Activated CD8-positive, alpha-beta memory T cell treated with anti-CD3 and anti-CD28 coated beads, Interleukin-2, amount 50 U/mL, for 1 hour (primary cell): Measurements from ENCODE around the gene WDR7.

ENCODE experiments used
- DNase-seq: peaks from one replicate; pipeline ENCODE4 v3.0.0-alpha.2; 2020; ENCODE audit errors: extremely low read depth

The WDR7 gene

DNA sequence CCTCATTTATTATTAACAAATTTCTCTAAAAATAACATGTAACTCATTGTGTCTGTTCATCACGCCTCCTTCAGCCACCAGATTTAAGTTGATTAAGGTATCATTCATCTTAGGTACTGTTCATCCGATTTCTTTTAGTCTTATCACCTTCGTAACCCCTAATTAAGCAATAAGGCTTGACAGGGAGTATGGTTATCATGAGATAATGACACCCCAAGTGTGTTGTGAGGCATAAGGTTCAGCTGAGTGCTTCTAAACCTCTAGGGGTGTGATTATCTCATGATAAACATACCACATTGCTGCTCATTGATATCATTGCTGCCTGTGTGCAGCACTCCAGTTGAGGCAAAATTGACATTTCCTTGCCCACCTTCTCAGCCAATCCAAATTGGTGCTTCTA, 336.9 kb downstream of the WDR7 start:
- no peak for DNase-seq

DNA sequence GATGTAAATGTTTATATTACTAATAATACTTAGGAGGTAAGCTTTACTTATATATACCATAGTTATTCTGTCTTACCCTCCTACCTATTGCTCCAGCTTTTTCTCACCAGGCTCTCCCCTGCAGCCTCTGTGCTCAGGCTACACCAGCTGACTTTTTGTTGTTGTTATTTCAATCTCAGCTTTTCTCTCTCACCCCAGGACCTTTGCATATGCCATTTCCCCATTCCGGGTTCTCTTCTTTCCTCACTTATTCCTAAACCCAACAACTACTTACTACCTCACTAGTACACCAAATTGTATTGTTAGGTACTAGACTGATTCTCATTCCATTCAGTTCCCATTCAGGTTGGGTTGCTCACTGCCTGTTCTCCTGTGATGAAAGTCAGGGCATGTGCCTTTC, 339.5 kb downstream of the WDR7 start:
- no peak for DNase-seq

DNA sequence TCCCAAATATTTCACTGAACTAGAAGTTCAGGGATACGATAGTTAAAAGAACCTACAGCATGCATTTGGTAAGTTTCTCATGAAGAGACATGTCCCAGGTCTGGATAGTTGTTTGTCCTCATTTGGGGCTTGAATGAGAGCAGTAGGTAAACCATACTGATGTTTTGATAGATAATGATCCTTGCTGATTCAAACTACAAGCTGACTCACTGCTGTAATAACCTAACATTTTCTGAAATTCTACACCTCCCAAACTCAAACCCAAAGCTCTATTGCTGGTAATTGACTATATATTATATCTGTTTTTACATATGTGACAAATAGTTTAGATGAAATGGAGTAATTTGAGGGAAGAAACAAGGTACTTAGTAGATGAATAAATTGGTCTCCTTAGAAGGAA, 341.6 kb downstream of the WDR7 start:
- no peak for DNase-seq

DNA sequence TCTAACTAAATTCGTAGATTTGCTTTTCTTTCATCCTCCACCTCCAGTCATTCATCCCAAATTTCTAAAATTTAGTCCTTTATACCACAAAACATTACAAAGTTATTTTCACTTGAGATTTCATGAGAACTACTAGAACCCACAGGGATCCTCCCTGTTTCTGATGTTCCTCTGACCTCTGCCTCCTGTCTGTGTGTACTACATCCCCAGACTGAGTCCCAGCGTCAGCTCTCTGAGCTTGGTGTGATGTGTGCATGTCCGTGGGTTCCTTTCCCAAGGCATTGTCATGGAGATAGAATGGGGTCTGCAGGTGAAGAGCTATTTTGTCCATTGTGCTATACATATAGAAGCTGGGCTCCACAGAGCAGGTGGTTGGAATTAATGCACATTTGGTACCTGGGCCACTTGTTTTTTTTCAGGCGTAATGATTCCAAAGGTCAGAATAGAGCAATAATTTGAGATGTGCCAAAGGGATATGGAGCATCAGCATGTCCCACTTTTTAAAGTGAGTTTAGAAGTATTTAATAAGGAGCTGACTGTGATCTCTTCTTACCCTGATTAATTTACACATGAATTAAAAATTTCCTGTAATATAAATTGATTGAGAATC, 344.5 kb downstream of the WDR7 start:
- DNase-seq = no peak

DNA sequence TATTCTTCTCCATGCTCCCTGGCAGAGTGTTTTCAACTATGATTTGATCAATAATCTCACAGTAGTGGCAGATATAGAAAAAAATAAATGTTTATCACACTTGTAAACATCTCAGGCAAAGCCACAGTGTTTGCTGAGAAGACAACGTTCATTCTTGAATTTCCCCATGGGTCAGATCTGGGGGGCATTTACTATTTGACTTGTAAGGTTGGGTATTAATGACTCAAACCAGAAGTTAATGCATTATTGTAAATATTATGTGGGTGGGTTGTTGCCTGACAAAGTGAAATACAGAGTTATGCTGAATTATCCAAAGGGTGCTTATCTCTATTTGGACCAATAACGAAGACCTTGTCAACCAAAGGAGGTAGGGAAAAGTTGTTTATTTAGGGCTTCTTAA, 346.0 kb downstream of the WDR7 start:
- DNase-seq = no peak

DNA sequence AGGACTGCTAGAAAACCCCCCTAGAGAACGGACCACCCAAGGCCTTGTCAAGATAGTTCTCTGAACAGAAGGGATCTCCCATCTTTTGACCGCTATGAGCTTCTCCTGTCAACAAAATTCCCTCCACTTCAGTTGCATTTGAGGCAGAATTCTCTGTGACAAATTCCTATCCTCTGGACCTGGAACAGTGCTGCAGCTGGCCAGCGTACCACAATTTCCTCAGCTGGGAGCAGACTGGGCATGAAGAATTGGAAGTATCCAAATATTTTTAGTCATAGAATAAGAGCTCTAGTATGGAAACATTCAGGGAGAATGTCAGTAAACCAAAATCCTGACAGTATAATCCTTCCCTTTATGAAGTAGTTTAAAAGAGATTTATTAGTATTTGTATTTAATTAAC, 348.7 kb downstream of the WDR7 start:
- no peak for DNase-seq

DNA sequence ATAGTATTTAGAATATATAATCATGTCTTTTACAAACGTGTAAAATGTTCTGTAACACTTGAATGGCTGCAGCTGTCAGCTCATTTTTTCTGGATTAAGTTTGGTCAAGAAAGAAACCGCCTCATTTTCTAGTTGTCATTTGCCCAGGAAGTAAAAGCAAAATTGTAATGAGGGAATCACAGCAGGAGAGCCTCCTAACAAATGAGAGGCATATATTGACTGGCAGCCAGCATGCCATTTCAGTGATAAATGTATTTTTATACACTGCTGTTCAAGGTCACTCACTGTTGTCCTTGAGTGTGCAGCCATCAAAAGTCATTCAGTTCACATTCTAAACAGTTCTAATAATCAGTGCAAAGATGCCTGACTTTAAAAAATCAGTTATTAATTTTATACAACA, 351.5 kb downstream of the WDR7 start:
- DNase-seq = no peak

DNA sequence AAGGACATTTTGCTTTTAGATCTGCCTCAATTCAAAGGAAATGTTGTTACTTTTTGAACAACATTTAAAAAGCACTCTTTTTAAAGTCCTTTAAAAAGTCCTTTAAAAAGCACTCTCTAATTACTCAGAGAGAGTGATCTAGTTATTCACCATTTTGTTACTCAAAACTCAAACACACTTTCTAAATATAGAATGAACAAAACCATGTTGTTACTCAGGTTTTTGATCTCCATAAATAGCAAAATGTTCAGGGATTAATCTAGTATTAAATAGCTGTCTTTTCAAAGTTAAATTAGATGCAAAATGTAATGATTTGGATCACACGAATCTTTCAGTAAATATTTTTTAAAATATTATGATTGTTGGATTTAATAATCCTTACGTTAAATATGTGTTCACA, 352.2 kb downstream of the WDR7 start:
- DNase-seq = no peak

DNA sequence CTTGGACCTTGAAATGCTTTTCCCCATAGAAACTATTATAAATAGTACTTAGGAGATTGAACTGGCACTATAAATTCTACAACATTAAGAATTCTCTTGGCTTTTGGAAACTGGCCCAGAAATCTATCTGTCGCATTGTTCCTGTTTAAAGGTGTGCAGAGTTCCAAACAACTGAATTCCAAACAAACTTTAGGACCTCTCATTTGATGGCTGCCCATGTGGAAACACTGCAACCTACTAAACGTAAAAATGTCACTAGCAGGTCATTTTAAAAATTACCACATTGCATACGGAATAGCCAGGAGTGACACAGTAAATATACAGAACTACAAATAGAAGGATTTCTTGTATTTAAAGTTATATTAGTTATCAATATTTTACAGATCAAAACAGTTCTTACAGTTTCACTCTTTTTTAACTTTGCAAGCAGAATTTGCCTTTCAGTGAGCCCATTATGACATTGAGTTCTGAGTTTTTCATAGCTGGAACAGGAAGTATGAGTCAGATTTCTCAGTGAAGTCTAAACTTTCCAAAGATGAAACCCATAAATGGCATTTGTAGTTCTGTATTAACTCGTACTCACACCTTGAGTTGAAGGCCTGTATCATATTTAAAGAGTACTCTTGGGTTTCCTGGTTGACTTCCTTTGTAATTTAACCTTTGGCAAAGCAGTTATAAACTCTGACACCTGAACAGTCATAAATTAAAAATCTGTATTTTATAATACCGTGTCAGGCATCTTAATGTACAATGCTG, 353.4 kb downstream of the WDR7 start:
- no peak for DNase-seq

DNA sequence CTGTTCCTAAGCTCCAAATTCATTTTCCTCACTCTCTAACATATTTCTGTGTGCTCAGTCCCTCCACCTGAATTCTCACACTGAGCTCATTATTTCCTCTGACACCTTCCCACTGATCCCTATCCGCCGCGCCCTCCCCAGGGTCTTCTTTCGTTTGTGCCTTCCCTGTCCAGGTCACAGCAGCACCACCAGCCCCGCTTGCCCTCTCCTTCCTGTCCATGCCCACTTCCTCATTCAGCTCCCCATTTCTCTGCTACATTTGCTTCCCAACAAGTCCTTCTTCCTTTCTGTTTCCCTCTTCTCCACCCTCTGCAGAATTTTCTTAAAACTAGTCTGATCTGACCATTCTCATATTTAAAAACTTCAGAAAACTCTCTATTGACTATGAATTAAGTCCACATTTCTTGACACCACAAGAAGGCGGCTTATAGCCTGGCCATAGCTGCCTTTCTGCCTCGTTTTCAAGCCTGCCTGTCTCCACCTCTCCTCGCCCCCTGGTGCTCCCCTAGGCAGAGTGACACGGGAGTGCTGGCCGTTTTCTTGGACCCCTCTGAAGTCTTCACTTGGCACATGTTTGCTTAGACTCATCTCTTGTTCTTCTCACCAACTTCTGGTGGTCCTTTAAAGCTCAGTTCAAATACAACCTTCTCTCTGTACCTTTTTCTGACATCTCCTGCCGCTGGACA, 357.0 kb downstream of the WDR7 start:
- DNase-seq = no peak

DNA sequence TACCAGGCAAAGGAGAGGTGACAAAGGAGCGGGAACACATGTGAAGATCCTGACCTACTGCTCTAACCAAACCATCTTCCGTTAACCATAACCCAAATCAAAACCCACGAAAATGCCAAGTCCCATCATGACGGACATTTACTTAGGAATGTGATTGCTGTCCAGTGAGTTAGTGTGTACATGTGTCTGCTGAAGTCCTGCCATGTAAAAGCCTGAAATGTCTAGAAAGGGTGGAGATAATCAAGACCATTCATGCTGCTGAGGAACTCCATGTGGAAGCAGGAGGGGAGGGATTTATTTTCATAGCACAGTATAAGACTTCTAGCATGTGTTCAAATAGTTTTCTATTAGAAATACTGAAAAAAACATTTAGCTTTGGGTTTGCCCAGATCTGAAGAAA, 358.7 kb downstream of the WDR7 start:
- no peak for DNase-seq

DNA sequence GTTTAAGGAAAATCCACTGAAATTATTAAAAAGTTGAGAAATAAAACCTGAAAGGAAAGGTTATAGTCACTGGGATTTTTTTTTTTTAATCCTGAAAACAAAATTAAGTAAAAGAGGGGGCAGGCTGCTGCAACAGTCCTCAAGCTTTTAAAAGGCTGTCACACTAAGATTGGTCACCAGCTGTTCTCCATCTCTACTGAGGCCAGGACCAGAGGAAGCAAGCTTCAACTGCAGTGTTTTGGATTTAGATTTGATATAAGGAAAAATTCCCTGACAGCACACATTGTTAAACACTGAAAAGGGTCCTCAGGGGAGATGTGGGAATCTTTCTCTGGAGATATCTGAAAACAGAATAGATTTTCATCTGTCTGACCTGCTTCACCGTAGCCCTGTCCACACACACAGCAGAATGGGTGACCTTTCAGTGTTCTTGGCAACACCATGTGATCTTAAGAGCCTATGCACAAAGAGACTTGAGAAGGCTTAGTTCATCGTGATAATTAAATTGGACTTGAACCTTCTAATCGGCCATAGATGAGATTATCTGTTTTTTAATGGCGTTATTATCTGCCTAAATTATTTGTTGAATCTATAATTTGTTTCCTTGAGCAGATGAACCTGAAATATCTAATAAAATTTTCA, 363.7 kb downstream of the WDR7 start:
- DNase-seq = no peak

DNA sequence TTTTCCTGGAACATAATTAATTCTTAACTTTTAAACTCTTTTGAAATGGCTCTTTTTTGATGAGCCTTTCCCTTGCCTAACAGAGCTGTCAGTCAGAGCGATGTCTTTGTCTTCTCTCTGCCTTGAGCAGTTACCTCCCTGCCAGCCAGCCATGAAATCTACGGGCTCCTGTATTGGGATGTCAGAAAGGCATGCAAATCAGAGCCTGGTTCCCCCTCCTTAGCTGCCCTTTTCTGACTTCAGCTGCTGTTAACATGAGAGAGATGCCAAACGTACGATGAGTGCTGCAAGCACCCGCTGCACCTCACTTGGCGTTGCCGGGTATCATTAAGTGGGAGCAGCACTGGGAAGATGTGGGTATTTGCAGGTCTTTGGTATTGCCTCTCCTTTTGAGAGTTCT, 364.3 kb downstream of the WDR7 start:
- no peak for DNase-seq

DNA sequence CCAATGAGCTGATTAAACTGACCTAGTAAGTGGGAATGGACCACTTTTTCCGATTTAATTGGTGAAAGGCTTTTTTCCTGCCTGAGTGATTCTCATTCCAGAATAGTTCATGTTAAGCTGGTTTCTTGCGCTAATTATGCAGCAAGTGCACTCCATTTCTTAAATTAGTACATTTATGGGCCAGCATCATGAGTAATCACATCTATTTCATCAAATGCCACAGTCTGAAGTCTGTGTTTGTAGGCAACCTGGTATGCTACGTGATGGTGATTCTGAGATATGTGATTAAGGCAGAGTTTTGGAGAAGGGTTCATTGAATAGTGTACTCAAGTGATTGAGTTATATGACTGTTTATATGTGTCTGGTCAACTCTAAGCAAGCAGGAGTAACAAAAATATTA, 367.7 kb downstream of the WDR7 start:
- no peak for DNase-seq

DNA sequence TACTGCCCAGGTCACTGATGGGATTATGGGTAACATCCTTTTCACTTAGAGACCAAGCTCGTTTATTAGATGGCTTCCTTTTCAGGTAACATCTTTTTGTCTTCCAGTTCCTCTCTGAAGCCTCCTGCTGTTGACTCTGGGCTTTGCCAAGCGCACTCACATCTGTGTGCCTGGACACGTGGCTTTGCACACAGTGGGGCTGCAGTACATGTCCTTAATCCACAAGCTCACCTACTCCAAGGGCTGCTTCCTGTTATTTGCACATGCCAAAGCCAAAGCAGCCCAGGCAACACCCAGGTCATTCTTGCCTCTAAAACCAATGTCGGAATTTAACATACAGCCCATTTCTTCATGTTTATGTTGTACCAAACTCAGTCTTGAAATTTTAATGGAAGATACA, 371.6 kb downstream of the WDR7 start:
- DNase-seq = no peak

DNA sequence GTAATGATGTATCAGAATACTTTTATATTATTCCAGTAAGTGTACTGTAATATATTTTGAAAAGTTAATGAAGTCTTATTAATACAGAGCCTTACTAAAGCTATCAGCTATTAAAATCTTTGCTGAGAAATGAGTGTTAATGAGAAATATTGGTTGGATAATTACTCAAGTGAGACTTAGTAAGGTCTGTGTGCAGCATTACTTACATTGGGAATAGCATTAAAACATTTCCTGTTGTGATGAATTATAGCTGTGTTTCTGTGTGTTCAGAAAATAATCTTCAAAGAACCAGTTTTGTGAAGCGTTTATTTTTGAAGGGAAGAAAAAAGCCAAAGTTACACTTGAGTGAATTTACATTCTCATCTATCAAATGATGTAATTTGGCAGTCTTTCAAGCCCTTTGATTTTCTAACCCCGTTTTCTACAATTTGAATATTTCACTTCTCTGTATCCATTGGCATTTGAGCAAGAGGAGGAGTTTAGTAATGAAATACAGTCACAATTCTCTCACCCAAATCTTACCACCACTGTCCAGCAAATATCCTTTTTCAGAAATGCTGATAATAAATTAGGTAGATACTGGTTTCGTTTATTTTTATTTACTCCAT, 372.2 kb downstream of the WDR7 start:
- DNase-seq = no peak

DNA sequence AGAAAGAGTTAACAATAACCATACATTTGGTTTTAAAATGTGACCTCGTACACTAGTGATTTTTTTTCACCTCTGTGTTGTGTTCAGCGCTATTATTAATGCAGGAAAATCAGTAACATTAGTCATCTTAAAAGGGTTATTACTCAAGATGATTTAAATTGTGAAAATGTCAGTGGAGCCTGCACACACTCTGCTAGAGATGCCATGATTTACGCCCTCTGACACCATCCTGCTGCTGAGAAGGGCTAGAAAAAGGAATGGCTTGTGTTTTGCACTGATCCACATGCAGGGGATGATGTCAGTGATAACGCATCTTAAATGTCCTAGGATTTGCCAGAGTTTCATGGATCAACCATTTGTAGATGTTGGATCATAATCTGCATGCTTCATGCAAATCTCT, 374.4 kb downstream of the WDR7 start:
- DNase-seq = no peak

DNA sequence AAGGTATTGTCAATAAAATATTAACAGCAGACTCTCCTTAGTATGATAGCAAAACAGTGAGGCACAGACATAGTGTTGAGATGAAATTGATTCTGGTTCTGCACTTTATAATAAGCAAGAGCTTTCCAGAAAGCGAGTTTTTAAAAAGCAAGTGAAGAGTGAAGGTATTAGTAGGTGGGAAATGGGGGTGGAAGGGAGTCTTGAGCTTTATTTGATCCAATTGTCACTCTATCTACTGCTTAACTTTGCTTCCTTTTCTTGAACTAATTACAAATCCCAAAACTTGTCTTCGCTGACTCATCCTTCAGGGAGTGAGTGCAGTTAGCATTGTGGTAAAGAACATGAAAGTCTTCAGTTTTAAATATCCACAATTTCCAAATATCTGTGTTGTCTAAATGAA, 375.2 kb downstream of the WDR7 start:
- DNase-seq = no peak

DNA sequence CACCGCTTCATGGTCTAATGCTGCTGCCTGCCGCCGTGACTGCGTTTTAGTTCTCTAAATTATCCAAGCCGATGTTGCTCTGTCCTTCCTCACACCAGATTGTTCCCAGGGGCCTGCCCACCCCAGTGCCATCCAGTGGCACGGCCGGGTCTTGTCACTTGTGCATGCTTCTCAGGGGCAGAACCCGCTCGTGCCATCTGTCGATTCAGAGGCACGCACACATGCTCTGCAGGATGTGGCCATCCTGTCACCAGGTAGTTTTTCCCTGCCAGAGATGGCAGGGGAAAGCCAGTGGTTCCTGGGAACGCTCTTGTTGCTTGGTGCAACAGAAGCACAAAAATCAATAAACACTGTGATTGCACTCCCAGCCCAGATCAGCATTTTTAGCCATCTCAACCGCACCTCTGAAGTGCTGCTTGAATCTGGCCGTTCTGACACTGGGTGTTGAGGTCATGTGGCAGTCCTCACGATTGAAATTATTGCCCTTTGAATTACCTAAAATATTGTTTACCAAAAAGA, 376.1 kb downstream of the WDR7 start:
- DNase-seq = no peak

DNA sequence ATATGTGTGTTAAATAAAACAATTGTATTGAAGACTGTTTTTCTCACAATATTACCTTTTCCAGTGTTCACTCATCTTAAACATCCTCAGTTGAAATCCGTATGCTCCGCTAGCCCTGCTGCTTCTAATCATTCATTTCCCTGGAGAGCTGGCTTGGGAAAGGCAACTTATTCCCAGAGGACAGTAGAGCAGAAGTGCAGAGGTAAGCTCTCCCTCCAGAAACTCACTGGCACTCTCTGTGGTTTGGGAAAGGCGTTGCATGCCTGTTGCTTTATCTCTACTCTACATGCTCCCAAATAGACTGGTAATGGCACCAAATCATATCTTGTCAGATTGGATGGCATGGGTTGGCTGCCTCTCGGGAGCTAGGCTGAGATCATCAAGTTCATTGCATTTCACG, 378.6 kb downstream of the WDR7 start:
- DNase-seq = no peak

DNA sequence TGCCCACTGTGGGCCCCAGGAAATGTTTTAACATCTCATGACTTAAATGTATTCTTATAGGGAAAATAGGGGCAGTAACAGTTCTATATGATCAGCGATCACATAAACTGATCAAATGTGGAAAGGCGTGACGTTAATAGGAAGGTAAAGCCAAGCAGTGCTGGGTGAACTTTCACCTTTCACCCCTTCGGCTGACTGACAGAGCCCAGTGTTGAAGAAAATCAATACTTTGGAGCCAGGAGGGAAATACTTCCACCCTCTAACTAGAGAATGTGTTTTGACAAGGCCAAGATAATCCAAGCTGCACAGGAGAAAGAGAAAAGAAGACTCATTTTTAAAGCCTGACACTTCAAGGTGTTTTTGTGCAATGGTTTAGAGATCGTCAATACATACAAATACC, 379.3 kb downstream of the WDR7 start:
- no peak for DNase-seq

DNA sequence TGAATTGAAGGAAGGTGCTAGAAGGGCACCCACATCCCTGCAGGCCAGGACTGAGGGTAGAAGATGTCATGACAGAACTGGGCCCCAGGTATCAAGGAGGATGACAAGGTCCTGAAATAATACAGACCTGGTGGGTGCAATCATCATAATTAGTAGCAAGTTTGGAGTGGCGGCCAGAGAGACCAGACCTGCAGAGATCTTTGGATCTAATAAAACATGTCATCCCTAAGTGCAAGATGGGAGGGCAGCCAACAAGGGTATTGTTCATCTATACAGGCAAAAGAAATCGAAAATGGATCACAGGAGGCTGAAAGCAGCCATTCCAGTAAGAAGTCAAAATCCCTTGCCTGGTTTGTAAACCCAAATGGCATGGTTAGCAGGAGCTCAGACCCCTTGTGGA, 384.4 kb downstream of the WDR7 start:
- no peak for DNase-seq
